Caco-2 (cell line): ENCODE measurements around the gene RMRP. TPM values are rescaled to one million over a fixed set of nuclear protein-coding genes. Genes with fewer than 3 reads are reported as not detected.

Experiments
- BruUV-seq: library from RNA; stranded (reverse); fragments of 400-500 nt; replicated peaks from 2 replicates; lab custom pipeline; 2021; lab: Mats Ljungman, UMichigan
- CTCF ChIA-PET: fragments of 300-600 bp; sonication (Branson Sonifier 250); formaldehyde crosslinking; loops from one replicate; lab custom pipeline; 2022; ENCODE audit warnings: antibody characterized with exemption; lab: Charles Lee
- POLR2A ChIA-PET: fragments of 300-600 bp; sonication (Branson Sonifier 250); formaldehyde crosslinking; loops from one replicate; lab custom pipeline; 2022; ENCODE audit warnings: antibody characterized with exemption; lab: Charles Lee
- DNase-seq, 2 experiments: peaks; one replicate each; pipeline versions ENCODE4 v3.0.0 to v3.0.0-alpha.2; 2020 to 2022
- H3K27me3 ChIP-seq: replicated peaks from 2 replicates; pipeline ENCODE4 v1.6.0; 2011; ENCODE audit warnings: low read length; ENCODE audit not compliant: control insufficient read depth, insufficient read depth
- H3K36me3 ChIP-seq: 2 replicates; pipeline ENCODE4 v1.5.1; 2011; ENCODE audit warnings: low read length; ENCODE audit not compliant: control insufficient read depth, insufficient read depth
- H3K4me1 ChIP-seq: fragments of 250-450 bp; sonication (Bioruptor Pico); 2 replicates; pipeline ENCODE4 v1.5.1; 2020; ENCODE audit warnings: mild to moderate bottlenecking
- H3K4me3 ChIP-seq: 2 replicates; pipeline ENCODE4 v1.5.1; 2011; ENCODE audit warnings: low read depth, mild to moderate bottlenecking, control low read depth, low read length
- H3K9me3 ChIP-seq: fragments of 250-450 bp; sonication (Bioruptor Pico); 2 replicates; pipeline ENCODE4 v1.5.1; 2020; ENCODE audit warnings: mild to moderate bottlenecking, moderate library complexity
- H3K27ac Mint-ChIP-seq: one replicate; pipeline ENCODE4 v1.8.0; 2022; ENCODE audit warnings: mixed read lengths; ENCODE audit not compliant: unreplicated experiment
- H3K27me3 Mint-ChIP-seq: one replicate; pipeline ENCODE4 v1.8.0; 2022; ENCODE audit warnings: mixed read lengths; ENCODE audit not compliant: insufficient read depth, unreplicated experiment
- H3K36me3 Mint-ChIP-seq: one replicate; pipeline ENCODE4 v1.8.0; 2022; ENCODE audit warnings: mild to moderate bottlenecking, mixed read lengths; ENCODE audit not compliant: insufficient read depth, unreplicated experiment
- H3K4me1 Mint-ChIP-seq: one replicate; pipeline ENCODE4 v1.8.0; 2022; ENCODE audit warnings: low read depth, mixed read lengths; ENCODE audit not compliant: unreplicated experiment
- H3K4me3 Mint-ChIP-seq: one replicate; pipeline ENCODE4 v1.8.0; 2022; ENCODE audit warnings: mild to moderate bottlenecking, moderate library complexity, mixed read lengths; ENCODE audit not compliant: unreplicated experiment
- H3K9me3 Mint-ChIP-seq: one replicate; pipeline ENCODE4 v1.8.0; 2022; ENCODE audit warnings: mixed read lengths; ENCODE audit not compliant: unreplicated experiment
- CTCF ChIP-seq, 2 experiments: fragments of 200-600 bp in 1 of 2; IDR thresholded peaks; 1 replicate in 1 of 2; 2 replicates in 1 of 2; pipeline versions ENCODE4 v1.5.1 to v1.8.0; 2011 to 2022; ENCODE audit warnings: antibody characterized with exemption in 1 of 2, control low read depth in 1 of 2, inconsistent platforms in 1 of 2, low read depth in 1 of 2, low read length in 1 of 2, mild to moderate bottlenecking in 1 of 2, moderate library complexity in 1 of 2; ENCODE audit not compliant: insufficient read depth in 1 of 2, severe bottlenecking in 1 of 2, unreplicated experiment in 1 of 2
- intact Hi-C: fragments of 100-400 bp; cut with micrococcal nuclease; formaldehyde crosslinking; loops from one replicate; pipeline ENCODE4 v1.10.0; 2022; ENCODE audit not compliant: unreplicated experiment
- total RNA-seq: library from RNA; stranded (reverse); gene quantifications from 2 replicates; pipeline ENCODE4 v1.2.3, GENCODE V29; 2022

RMRP gene
- total RNA-seq, 1 experiment from 2014 or later = 10,161 TPM

DNA sequence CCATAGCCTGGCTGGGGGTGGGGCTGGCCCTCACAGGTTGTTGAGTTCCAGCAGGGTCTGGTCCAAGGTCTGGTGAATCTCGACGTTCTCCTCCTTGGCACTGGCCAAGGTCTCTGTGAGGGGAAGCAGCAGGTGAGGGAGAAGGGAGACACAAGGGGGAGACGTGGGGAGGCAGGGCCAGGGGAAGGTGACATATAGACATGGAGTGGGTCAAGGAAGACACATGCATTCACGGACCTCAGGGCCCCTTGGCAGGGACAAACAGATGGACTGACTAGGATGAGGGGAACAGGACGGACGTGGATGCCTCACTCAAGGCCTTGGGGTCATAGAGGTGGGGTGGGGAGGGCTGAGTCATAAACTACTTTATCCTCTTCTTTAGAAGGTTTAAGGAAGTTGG is 24.2 kb upstream of the RMRP start:
- H3K9me3 ChIP-seq = no peaks in the 10 kb centered on the region
- no peak overlapping the region for H3K27ac Mint-ChIP-seq
- DNase-seq = no peak
- intact Hi-C loops = no loop called here
- H3K9me3 Mint-ChIP-seq = no peaks in the 10 kb centered on the region
- BruUV-seq = no TSS peak
- H3K27me3 Mint-ChIP-seq = no peaks in the 10 kb centered on the region
- no peaks in the 10 kb centered on the region for H3K36me3 Mint-ChIP-seq
- no peaks in the 10 kb centered on the region for H3K27me3 ChIP-seq
- no peak overlapping the region for H3K4me3 Mint-ChIP-seq
- CTCF ChIA-PET = interaction anchor here (0.7 kb wide), 1 partner anchor 15 kb away, joined by 3 read pairs; no protein-coding TSS in a partner anchor
- no peak for TF ChIP-seq CTCF (IDR thresholded peaks at IDR 0.05; ENCODE audit: insufficient read depth in 1 of 2, low read depth in 1 of 2, low read length in 1 of 2, severe bottlenecking in 1 of 2, unreplicated experiment in 1 of 2)
- peaks cover 6% of the 10 kb centered on the region for H3K4me1 Mint-ChIP-seq
- no peak overlapping the region for H3K4me3 ChIP-seq
- no peaks in the 10 kb centered on the region for H3K4me1 ChIP-seq
- H3K36me3 ChIP-seq = no peaks in the 10 kb centered on the region
- POLR2A ChIA-PET = no interaction called here

DNA sequence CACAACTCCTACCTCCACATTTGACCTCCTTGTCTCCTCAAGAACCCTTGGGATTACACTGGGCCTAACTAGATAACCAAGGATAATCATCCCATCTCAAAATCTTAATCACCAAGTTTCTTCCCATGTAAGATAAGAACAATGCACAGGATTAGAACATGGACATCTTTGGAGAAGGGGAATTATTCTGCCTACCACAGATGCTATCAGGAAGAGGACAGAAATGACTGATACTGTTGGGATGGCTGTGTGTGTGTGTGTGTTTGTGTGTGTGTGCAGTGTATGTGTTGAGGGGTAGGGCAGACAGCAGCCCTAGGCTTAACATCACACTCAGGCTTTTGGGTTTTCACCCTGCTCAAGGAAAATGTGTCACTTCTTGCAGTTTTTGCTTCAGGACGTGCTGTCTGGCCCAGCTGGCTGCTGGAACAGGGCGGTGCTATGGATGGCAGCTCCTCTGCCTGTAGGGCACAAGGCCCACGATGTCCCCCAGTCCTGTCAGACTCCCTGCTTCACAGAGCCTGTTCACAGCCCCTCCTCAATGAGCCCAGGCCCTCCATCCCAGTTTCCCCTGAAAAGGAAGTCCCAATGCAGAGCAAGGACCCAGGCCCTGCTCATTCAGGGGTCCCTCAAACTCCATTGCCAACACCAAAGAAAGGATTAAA is 23.7 kb upstream of the RMRP start:
- Histone ChIP-seq H3K4me3 (no peak overlapping the region), H3K9me3 (no peaks in the 10 kb centered on the region), H3K4me1 (no peaks in the 10 kb centered on the region), H3K36me3 (no peaks in the 10 kb centered on the region), H3K27me3 (no peaks in the 10 kb centered on the region)
- H3K4me3 Mint-ChIP-seq = no peak overlapping the region
- ChIA-PET CTCF (no interaction called here), POLR2A (no interaction called here)
- no peak for DNase-seq
- H3K4me1 Mint-ChIP-seq = peaks cover 6% of the 10 kb centered on the region
- H3K27ac Mint-ChIP-seq = no peak overlapping the region
- H3K9me3 Mint-ChIP-seq = no peaks in the 10 kb centered on the region
- BruUV-seq = no TSS peak
- no peak for TF ChIP-seq CTCF (IDR thresholded peaks at IDR 0.05; ENCODE audit: insufficient read depth in 1 of 2, low read depth in 1 of 2, low read length in 1 of 2, severe bottlenecking in 1 of 2, unreplicated experiment in 1 of 2)
- H3K36me3 Mint-ChIP-seq = no peaks in the 10 kb centered on the region
- H3K27me3 Mint-ChIP-seq = no peaks in the 10 kb centered on the region
- intact Hi-C loops = no loop called here

DNA sequence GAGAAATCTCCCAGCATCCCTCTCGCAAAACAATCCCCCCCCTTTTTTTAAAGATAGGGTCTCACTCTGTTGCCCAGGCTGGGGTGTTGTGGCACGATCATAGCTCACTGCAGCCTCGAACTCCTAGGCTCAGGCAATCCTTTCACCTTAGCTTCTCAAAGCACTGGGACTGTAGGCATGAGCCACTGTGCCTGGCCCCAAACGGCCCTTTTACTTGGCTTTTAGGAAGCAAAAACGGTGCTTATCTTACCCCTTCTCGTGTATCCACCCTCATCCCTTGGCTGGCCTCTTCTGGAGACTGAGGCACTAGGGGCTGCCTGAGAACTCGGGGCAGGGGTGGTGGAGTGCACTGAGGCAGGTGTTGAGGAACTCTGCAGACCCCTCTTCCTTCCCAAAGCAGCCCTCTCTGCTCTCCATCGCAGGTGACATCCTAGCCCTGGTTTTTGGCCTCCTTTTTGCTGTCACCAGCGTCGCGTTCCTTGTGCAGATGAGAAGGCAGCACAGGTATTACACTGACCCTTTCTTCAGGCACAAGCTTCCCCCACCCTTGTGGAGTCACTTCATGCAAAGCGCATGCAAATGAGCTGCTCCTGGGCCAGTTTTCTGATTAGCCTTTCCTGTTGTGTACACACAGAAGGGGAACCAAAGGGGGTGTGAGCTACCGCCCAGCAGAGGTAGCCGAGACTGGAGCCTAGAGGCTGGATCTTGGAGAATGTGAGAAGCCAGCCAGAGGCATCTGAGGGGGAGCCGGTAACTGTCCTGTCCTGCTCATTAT is 22.7 kb upstream of the RMRP start:
- Mint-ChIP-seq H3K27ac (no peak overlapping the region), H3K36me3 (no peaks in the 10 kb centered on the region), H3K27me3 (no peaks in the 10 kb centered on the region), H3K4me3 (no peak overlapping the region), H3K4me1 (peaks cover 6% of the 10 kb centered on the region), H3K9me3 (no peaks in the 10 kb centered on the region)
- Histone ChIP-seq H3K27me3 (no peaks in the 10 kb centered on the region), H3K4me3 (no peak overlapping the region), H3K4me1 (no peaks in the 10 kb centered on the region), H3K9me3 (no peaks in the 10 kb centered on the region), H3K36me3 (no peaks in the 10 kb centered on the region)
- ChIA-PET CTCF (no interaction called here), POLR2A (no interaction called here)
- no peak for DNase-seq
- intact Hi-C loops = no loop called here
- TF ChIP-seq CTCF (IDR thresholded peaks at IDR 0.05; ENCODE audit: insufficient read depth in 1 of 2, low read depth in 1 of 2, low read length in 1 of 2, severe bottlenecking in 1 of 2, unreplicated experiment in 1 of 2) = no peak
- BruUV-seq = no TSS peak
